CD1c-positive myeloid dendritic cell (primary cell): ENCODE results near the gene ST3GAL4.
"Not testable (repeated sequence)": the region's sequence is repeated elsewhere in the genome, so short reads cannot be mapped to it uniquely, and the experiment has no call there.

Source experiments
- DNase-seq: peaks from one replicate; pipeline ENCODE4 v3.0.0-alpha.2; 2016; ENCODE audit errors: extremely low spot score

The ST3GAL4 gene

GRCh38 chr11:126386729-126387071 lies 31.2 kb downstream of the ST3GAL4 start:
- peak; percentile 40 for DNase-seq

- DNase-seq = no peak
These were observed 32.4 kb downstream of the ST3GAL4 start for GRCh38 chr11:126387857-126388256.

GRCh38 chr11:126390272-126390867 lies 34.9 kb downstream of the ST3GAL4 start:
- DNase-seq = no peak

- DNase-seq = peak; percentile 4
These were observed 35.9 kb downstream of the ST3GAL4 start for GRCh38 chr11:126391286-126391954.

GRCh38 chr11:126391970-126392632 lies 36.6 kb downstream of the ST3GAL4 start:
- peak; percentile 64 for DNase-seq

GRCh38 chr11:126392633-126393013 lies 37.1 kb downstream of the ST3GAL4 start:
- no peak for DNase-seq

GRCh38 chr11:126393143-126393542 lies 37.7 kb downstream of the ST3GAL4 start:
- no peak for DNase-seq

GRCh38 chr11:126394036-126394435 lies 38.5 kb downstream of the ST3GAL4 start:
- no peak for DNase-seq

- DNase-seq = not testable (repeated sequence)
These were observed 39.2 kb downstream of the ST3GAL4 start for GRCh38 chr11:126394634-126395072.

GRCh38 chr11:126395784-126396183 lies 40.3 kb downstream of the ST3GAL4 start:
- DNase-seq = not testable (repeated sequence)

GRCh38 chr11:126396266-126396665 lies 40.8 kb downstream of the ST3GAL4 start:
- DNase-seq = not testable (repeated sequence)

- no peak for DNase-seq
These were observed 41.5 kb downstream of the ST3GAL4 start for GRCh38 chr11:126396965-126397364.

- DNase-seq = no peak
These were observed 42.8 kb downstream of the ST3GAL4 start for GRCh38 chr11:126398296-126398695.

- DNase-seq = no peak
These were observed 43.2 kb downstream of the ST3GAL4 start for GRCh38 chr11:126398721-126399120.

GRCh38 chr11:126400019-126400418 lies 44.5 kb downstream of the ST3GAL4 start:
- DNase-seq = no peak

GRCh38 chr11:126400479-126400878 lies 45.0 kb downstream of the ST3GAL4 start:
- DNase-seq = no peak

- DNase-seq = no peak
These were observed 47.6 kb downstream of the ST3GAL4 start for GRCh38 chr11:126403022-126403581.

- DNase-seq = no peak
These were observed 48.2 kb downstream of the ST3GAL4 start for GRCh38 chr11:126403658-126404057.

GRCh38 chr11:126404367-126404766 lies 48.9 kb downstream of the ST3GAL4 start:
- DNase-seq = no peak

GRCh38 chr11:126405374-126405773 lies 49.9 kb downstream of the ST3GAL4 start:
- DNase-seq = no peak

GRCh38 chr11:126405906-126406305 lies 50.4 kb downstream of the ST3GAL4 start:
- no peak for DNase-seq

- DNase-seq = no peak
These were observed 50.9 kb downstream of the ST3GAL4 start for GRCh38 chr11:126406368-126406767.

GRCh38 chr11:126407101-126407521 lies 51.6 kb downstream of the ST3GAL4 start:
- no peak for DNase-seq
